ENCODE data around the gene IGLL5.

Gene IGLL5

GRCh38 chr22:22912988-22913253, 25.3 kb downstream of the IGLL5 start:
- TF ChIP-seq, protein P1, sequence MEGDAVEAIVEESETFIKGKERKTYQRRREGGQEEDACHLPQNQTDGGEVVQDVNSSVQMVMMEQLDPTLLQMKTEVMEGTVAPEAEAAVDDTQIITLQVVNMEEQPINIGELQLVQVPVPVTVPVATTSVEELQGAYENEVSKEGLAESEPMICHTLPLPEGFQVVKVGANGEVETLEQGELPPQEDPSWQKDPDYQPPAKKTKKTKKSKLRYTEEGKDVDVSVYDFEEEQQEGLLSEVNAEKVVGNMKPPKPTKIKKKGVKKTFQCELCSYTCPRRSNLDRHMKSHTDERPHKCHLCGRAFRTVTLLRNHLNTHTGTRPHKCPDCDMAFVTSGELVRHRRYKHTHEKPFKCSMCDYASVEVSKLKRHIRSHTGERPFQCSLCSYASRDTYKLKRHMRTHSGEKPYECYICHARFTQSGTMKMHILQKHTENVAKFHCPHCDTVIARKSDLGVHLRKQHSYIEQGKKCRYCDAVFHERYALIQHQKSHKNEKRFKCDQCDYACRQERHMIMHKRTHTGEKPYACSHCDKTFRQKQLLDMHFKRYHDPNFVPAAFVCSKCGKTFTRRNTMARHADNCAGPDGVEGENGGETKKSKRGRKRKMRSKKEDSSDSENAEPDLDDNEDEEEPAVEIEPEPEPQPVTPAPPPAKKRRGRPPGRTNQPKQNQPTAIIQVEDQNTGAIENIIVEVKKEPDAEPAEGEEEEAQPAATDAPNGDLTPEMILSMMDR (IDR thresholded peaks at IDR 0.05; ENCODE audit: poor library complexity, severe bottlenecking): no peak
- Histone ChIP-seq H3K4me1 (ENCODE audit: insufficient read depth, poor library complexity, severe bottlenecking) (no peaks in the 10 kb centered on the region), H3K4me3 (ENCODE audit: severe bottlenecking) (no peak overlapping the region), H3K9me3 (ENCODE audit: severe bottlenecking) (peaks cover 12% of the 10 kb centered on the region), H3K27ac (ENCODE audit: poor library complexity, severe bottlenecking) (no peak overlapping the region), H3K36me3 (ENCODE audit: low read depth) (no peaks in the 10 kb centered on the region), H3K27me3 (ENCODE audit: insufficient read depth, poor library complexity, severe bottlenecking) (peaks cover 8% of the 10 kb centered on the region)
- DNase-seq (ENCODE audit: low spot score): no peak
- ATAC-seq (ENCODE audit: low read depth): no peak

DNA sequence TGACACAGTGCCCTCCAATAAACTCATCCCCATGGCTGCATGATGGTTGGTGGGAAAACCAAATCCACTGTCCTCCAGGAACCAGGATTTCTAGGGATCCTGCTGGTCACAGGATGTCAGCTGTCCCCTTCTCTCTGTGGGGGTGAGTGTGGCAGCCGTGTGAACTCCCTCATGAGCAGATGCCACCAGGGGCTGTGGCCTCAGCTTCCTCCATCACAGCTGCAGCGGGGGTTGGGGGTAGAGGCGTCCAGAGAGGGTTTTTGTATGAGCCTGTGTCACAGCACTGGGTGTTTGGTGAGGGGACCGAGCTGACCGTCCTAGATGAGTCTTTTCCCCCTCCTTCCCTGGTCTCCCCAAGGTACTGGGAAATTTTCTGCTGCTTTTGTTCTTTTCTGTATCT, 26.4 kb downstream of the IGLL5 start:
- Histone ChIP-seq H3K36me3 (ENCODE audit: low read depth) (no peaks in the 10 kb centered on the region), H3K4me3 (ENCODE audit: severe bottlenecking) (no peak overlapping the region), H3K27me3 (ENCODE audit: insufficient read depth, poor library complexity, severe bottlenecking) (peaks cover 2% of the 10 kb centered on the region), H3K9me3 (ENCODE audit: severe bottlenecking) (peaks cover 12% of the 10 kb centered on the region), H3K4me1 (ENCODE audit: insufficient read depth, poor library complexity, severe bottlenecking) (no peaks in the 10 kb centered on the region), H3K27ac (ENCODE audit: poor library complexity, severe bottlenecking) (no peak overlapping the region)
- DNase-seq (ENCODE audit: low spot score): no peak
- TF ChIP-seq, protein P1 (IDR thresholded peaks at IDR 0.05; ENCODE audit: poor library complexity, severe bottlenecking): no peak
- ATAC-seq (ENCODE audit: low read depth): no peak

- Histone ChIP-seq H3K27me3 (ENCODE audit: insufficient read depth, poor library complexity, severe bottlenecking) (peaks cover 2% of the 10 kb centered on the region), H3K4me1 (ENCODE audit: insufficient read depth, poor library complexity, severe bottlenecking) (no peaks in the 10 kb centered on the region), H3K4me3 (ENCODE audit: severe bottlenecking) (no peak overlapping the region), H3K9me3 (ENCODE audit: severe bottlenecking) (peaks cover 12% of the 10 kb centered on the region), H3K27ac (ENCODE audit: poor library complexity, severe bottlenecking) (no peak overlapping the region), H3K36me3 (ENCODE audit: low read depth) (no peaks in the 10 kb centered on the region)
- DNase-seq (ENCODE audit: low spot score) (no peak), ATAC-seq (ENCODE audit: low read depth) (no peak)
- TF ChIP-seq, protein P1 (IDR thresholded peaks at IDR 0.05; ENCODE audit: poor library complexity, severe bottlenecking): no peak
These were observed 27.4 kb downstream of the IGLL5 start for GRCh38 chr22:22914726-22915669.

- TF ChIP-seq, protein P1 (IDR thresholded peaks at IDR 0.05; ENCODE audit: poor library complexity, severe bottlenecking): no peak
- H3K4me1 ChIP-seq (ENCODE audit: insufficient read depth, poor library complexity, severe bottlenecking): no peaks in the 10 kb centered on the region
- ATAC-seq (ENCODE audit: low read depth) (no peak), DNase-seq (ENCODE audit: low spot score) (no peak)
- H3K27me3 ChIP-seq (ENCODE audit: insufficient read depth, poor library complexity, severe bottlenecking): peaks cover 2% of the 10 kb centered on the region
- H3K36me3 ChIP-seq (ENCODE audit: low read depth): no peaks in the 10 kb centered on the region
- peaks cover 13% of the 10 kb centered on the region for H3K9me3 ChIP-seq (ENCODE audit: severe bottlenecking)
- no peak overlapping the region for H3K4me3 ChIP-seq (ENCODE audit: severe bottlenecking)
- H3K27ac ChIP-seq (ENCODE audit: poor library complexity, severe bottlenecking): no peak overlapping the region
These were observed 28.0 kb downstream of the IGLL5 start for GRCh38 chr22:22915670-22916035.

Measured in RWPE2 (cell line).